Neuronal stem cell (in vitro differentiated cells): Measurements from ENCODE around the gene DNAJC7.
"Not testable (repeated sequence)": the region's sequence is repeated elsewhere in the genome, so short reads cannot be mapped to it uniquely, and the experiment has no call there.

Source experiments
- DNase-seq: peaks from one replicate; pipeline ENCODE4 v3.0.0-alpha.2; 2013; ENCODE audit warnings: low spot score
- H2AFZ ChIP-seq: one replicate; pipeline ENCODE4 v1.6.1; 2013; ENCODE audit warnings: mild to moderate bottlenecking, low read length, inconsistent platforms
- H2AK5ac ChIP-seq: 2 replicates; pipeline ENCODE4 v1.6.1; 2013; ENCODE audit warnings: low read depth, mild to moderate bottlenecking, inconsistent platforms, low read length, moderate library complexity, mixed read lengths
- H2BK120ac ChIP-seq: 2 replicates; pipeline ENCODE4 v1.6.1; 2013; ENCODE audit warnings: low read depth, mild to moderate bottlenecking, inconsistent platforms, low read length, moderate library complexity, mixed read lengths
- H2BK12ac ChIP-seq: one replicate; pipeline ENCODE4 v1.6.1; 2013; ENCODE audit warnings: low read length, inconsistent platforms
- H2BK15ac ChIP-seq: 2 replicates; pipeline ENCODE4 v1.6.1; 2013; ENCODE audit warnings: mild to moderate bottlenecking, low read length, inconsistent platforms, mixed read lengths
- H2BK5ac ChIP-seq: one replicate; pipeline ENCODE4 v1.6.1; 2013; ENCODE audit warnings: inconsistent platforms, mild to moderate bottlenecking, low read length, moderate library complexity
- H3K14ac ChIP-seq: one replicate; pipeline ENCODE4 v1.6.1; 2013; ENCODE audit warnings: low read length, inconsistent platforms
- H3K18ac ChIP-seq: 2 replicates; pipeline ENCODE4 v1.6.1; 2013; ENCODE audit warnings: low read length, inconsistent platforms
- H3K23ac ChIP-seq: 2 replicates; pipeline ENCODE4 v1.6.1; 2013; ENCODE audit warnings: low read depth, mild to moderate bottlenecking, mixed read lengths, low read length, inconsistent platforms; ENCODE audit not compliant: poor library complexity
- H3K27ac ChIP-seq: replicated peaks from 3 replicates; pipeline ENCODE4 v1.5.1; 2013; ENCODE audit warnings: low read length, inconsistent platforms
- H3K27me3 ChIP-seq, 3 experiments: 2 replicates each; pipeline ENCODE4 v1.6.1; 2013; ENCODE audit warnings: low read length in 3 of 3, mild to moderate bottlenecking in 2 of 3, inconsistent platforms in 1 of 3, low read depth in 1 of 3, mixed read lengths in 1 of 3, moderate library complexity in 1 of 3; ENCODE audit not compliant: control insufficient read depth in 3 of 3, insufficient read depth in 3 of 3
- H3K36me3 ChIP-seq, 2 donors: replicated peaks in 1 of 2; 2 replicates each; pipeline ENCODE4 v1.6.1; 2013; ENCODE audit warnings: low read length in 2 of 2; ENCODE audit not compliant: control insufficient read depth in 2 of 2, insufficient read depth in 2 of 2
- H3K4ac ChIP-seq: 2 replicates; pipeline ENCODE4 v1.6.1; 2013; ENCODE audit warnings: inconsistent platforms, mild to moderate bottlenecking, low read length, moderate library complexity
- H3K4me1 ChIP-seq, 2 donors: 1 replicate in 1 of 2; 2 replicates in 1 of 2; pipeline ENCODE4 v1.6.1; 2013; ENCODE audit warnings: low read length in 2 of 2, low read depth in 1 of 2; ENCODE audit not compliant: control insufficient read depth in 2 of 2, insufficient read depth in 1 of 2
- H3K4me2 ChIP-seq: one replicate; pipeline ENCODE4 v1.6.1; 2013; ENCODE audit warnings: mild to moderate bottlenecking, low read length, inconsistent platforms; ENCODE audit not compliant: insufficient read depth, poor library complexity, severe bottlenecking
- H3K4me3 ChIP-seq, 2 donors: 2 replicates each; pipeline ENCODE4 v1.5.1; 2013; ENCODE audit warnings: low read length in 2 of 2, mild to moderate bottlenecking in 2 of 2, inconsistent platforms in 1 of 2, moderate library complexity in 1 of 2
- H3K79me1 ChIP-seq: one replicate; pipeline ENCODE4 v1.6.1; 2013; ENCODE audit warnings: low read depth, mild to moderate bottlenecking, inconsistent platforms, low read length, moderate library complexity
- H3K9ac ChIP-seq: one replicate; pipeline ENCODE4 v1.6.1; 2013; ENCODE audit warnings: mild to moderate bottlenecking, low read depth, low read length, inconsistent platforms; ENCODE audit not compliant: poor library complexity
- H3K9me3 ChIP-seq, 2 donors: replicated peaks in 1 of 2; 2 replicates each; pipeline versions ENCODE3 to v1.6.1; 2013; ENCODE audit warnings: low read length in 2 of 2, mild to moderate bottlenecking in 2 of 2, inconsistent platforms in 1 of 2, low read depth in 1 of 2, mixed read lengths in 1 of 2, moderate library complexity in 1 of 2; ENCODE audit not compliant: control insufficient read depth in 2 of 2, insufficient read depth in 1 of 2
- H4K8ac ChIP-seq: one replicate; pipeline ENCODE4 v1.6.1; 2013; ENCODE audit warnings: low read depth, mild to moderate bottlenecking, inconsistent platforms, low read length, moderate library complexity
- H4K91ac ChIP-seq: one replicate; pipeline ENCODE4 v1.6.1; 2013; ENCODE audit warnings: low read length, low read depth, mild to moderate bottlenecking, inconsistent platforms; ENCODE audit not compliant: poor library complexity
- WGBS, 2 donors: extraction: QIAGEN DNeasy Blood & Tissue Kit; methylation state at CpG; one replicate each; pipeline ENCODE4 v1.1.7; 2013; ENCODE audit warnings: missing lambda C conversion rate in 2 of 2, mixed read lengths in 1 of 2; ENCODE audit not compliant: insufficient read length in 2 of 2, insufficient replicate concordance in 1 of 2; ENCODE audit errors: extremely low coverage in 2 of 2; 5-methylcytosine and 5-hydroxymethylcytosine counted together

The DNAJC7 gene

DNA sequence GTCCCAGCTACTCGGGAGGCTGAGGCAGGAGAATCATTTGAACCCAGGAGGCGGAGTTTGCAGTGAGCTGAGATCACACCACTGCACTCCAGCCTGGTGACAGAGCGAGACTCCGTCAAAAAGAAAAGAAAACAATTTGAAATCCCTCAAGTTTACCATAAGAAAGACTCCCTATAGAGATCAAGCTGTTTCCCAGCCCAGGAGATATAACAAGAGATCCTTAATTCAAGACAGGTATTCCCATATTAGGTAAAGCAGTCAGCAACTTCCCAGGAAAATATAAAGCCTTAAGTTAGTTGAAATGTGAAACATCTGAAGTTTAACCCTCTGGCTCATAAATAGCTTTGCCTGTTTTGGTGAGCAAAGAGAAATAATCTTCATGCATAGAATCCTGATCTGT lies 4.9 kb downstream of the DNAJC7 start:
- not testable (repeated sequence) for H2AFZ ChIP-seq, H3K4me3 ChIP-seq, H2BK15ac ChIP-seq, H2BK12ac ChIP-seq, H3K27me3 ChIP-seq, H2BK120ac ChIP-seq, H3K23ac ChIP-seq, H3K18ac ChIP-seq, H4K91ac ChIP-seq, DNase-seq, H4K8ac ChIP-seq, H2BK5ac ChIP-seq, H3K9ac ChIP-seq, H3K9me3 ChIP-seq, H3K27ac ChIP-seq, H3K4me1 ChIP-seq, H3K4me2 ChIP-seq, H3K14ac ChIP-seq, H3K4ac ChIP-seq, H2AK5ac ChIP-seq
- no CpG with 5 or more reads among the region's 4 CpGs for WGBS, 2 donors
- Histone ChIP-seq H3K79me1 (peaks cover 11% of the 10 kb centered on the region), H3K36me3 (peaks cover 3 to 43% of the 10 kb centered on the region in 2 donors)

DNA sequence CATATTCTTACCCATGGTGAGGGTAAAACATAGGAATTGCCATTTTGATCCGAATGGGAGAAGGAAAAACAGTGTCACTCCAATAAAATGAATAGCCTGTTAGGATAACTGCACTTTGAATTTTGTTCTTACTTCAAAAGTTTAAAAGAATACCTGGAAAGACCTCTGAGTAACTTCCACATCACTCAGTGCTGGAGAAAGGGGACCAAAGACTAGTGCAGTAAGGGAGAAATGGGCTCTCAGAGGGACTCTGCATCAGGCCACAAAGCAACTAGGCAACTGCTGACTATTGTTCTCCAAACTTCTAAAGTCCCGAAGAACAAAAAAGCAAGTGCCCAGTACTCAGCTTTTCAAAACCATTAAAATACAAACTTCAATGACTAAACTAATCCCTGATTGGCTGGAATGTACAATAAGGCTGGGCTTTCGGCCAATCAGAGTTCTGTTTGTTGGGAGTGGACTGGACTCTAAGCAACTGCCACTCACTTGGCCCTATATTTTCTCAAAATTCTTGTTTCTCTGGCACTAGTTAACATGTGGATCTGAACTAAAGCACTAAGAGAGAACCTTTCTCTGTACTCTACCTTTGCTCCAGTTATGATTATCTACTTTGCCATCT lies 6.2 kb downstream of the DNAJC7 start:
- H2BK5ac ChIP-seq: no peak overlapping the region
- no peak overlapping the region for H4K91ac ChIP-seq
- no peak overlapping the region for H2AFZ ChIP-seq
- no peak overlapping the region for H3K4me3 ChIP-seq
- H2BK12ac ChIP-seq: no peak overlapping the region
- H3K4ac ChIP-seq: no peak overlapping the region
- H3K9me3 ChIP-seq: no peaks in the 10 kb centered on the region
- H2BK15ac ChIP-seq: no peak overlapping the region
- peaks cover 3 to 47% of the 10 kb centered on the region in 2 donors for H3K36me3 ChIP-seq
- H3K4me2 ChIP-seq: no peak overlapping the region
- no peak overlapping the region for H2BK120ac ChIP-seq
- no peak overlapping the region for H3K23ac ChIP-seq
- no peaks in the 10 kb centered on the region for H3K27me3 ChIP-seq
- WGBS, 2 donors: no CpG with 5 or more reads among the region's 3 CpGs
- peaks cover 6% of the 10 kb centered on the region for H3K79me1 ChIP-seq
- H3K4me1 ChIP-seq: peaks cover 1 to 3% of the 10 kb centered on the region in 2 donors
- H4K8ac ChIP-seq: no peak overlapping the region
- no peak overlapping the region for H3K18ac ChIP-seq
- H3K14ac ChIP-seq: no peak overlapping the region
- no peak overlapping the region for H2AK5ac ChIP-seq
- DNase-seq: no peak
- no peak overlapping the region for H3K27ac ChIP-seq
- H3K9ac ChIP-seq: no peak overlapping the region

- H3K14ac ChIP-seq, H3K27ac ChIP-seq, H2BK12ac ChIP-seq, H2AK5ac ChIP-seq, H3K9ac ChIP-seq, DNase-seq, H3K18ac ChIP-seq, H4K91ac ChIP-seq, H3K23ac ChIP-seq, H3K27me3 ChIP-seq, H2AFZ ChIP-seq, H3K4me3 ChIP-seq, H2BK5ac ChIP-seq, H3K9me3 ChIP-seq, H3K4ac ChIP-seq, H3K4me1 ChIP-seq, H3K79me1 ChIP-seq, H4K8ac ChIP-seq, H2BK15ac ChIP-seq, H3K4me2 ChIP-seq, H2BK120ac ChIP-seq: not testable (repeated sequence)
- WGBS, 2 donors: no CpG with 5 or more reads among the region's 9 CpGs
- H3K36me3 ChIP-seq: peaks cover 3 to 49% of the 10 kb centered on the region in 2 donors
Observed at GRCh38 chr17:42010266-42010680, 7.0 kb downstream of the DNAJC7 start.

- H3K9me3 ChIP-seq: no peaks in the 10 kb centered on the region
- no peaks in the 10 kb centered on the region for H3K4me1 ChIP-seq
- H2BK120ac ChIP-seq: no peak overlapping the region
- no peak overlapping the region for H4K8ac ChIP-seq
- WGBS, 2 donors: no CpG with 5 or more reads among the region's 4 CpGs
- H3K27ac ChIP-seq: no peak overlapping the region
- no peak overlapping the region for H3K23ac ChIP-seq
- no peak overlapping the region for H4K91ac ChIP-seq
- no peak overlapping the region for H2AFZ ChIP-seq
- no peak overlapping the region for H2BK12ac ChIP-seq
- H2AK5ac ChIP-seq: no peak overlapping the region
- no peak overlapping the region for H3K9ac ChIP-seq
- H3K4me2 ChIP-seq: no peak overlapping the region
- no peak for DNase-seq
- H2BK5ac ChIP-seq: no peak overlapping the region
- H3K18ac ChIP-seq: no peak overlapping the region
- no peak overlapping the region for H3K14ac ChIP-seq
- H2BK15ac ChIP-seq: no peak overlapping the region
- H3K36me3 ChIP-seq: peaks cover 3 to 51% of the 10 kb centered on the region in 2 donors
- H3K79me1 ChIP-seq: peaks cover 6% of the 10 kb centered on the region
- no peak overlapping the region for H3K4me3 ChIP-seq
- H3K4ac ChIP-seq: no peak overlapping the region
- no peaks in the 10 kb centered on the region for H3K27me3 ChIP-seq
Observed at GRCh38 chr17:42009170-42009569, 8.1 kb downstream of the DNAJC7 start.
